CD8-positive, alpha-beta memory T cell (primary cell): ENCODE measurements around the gene MAPKAPK3. TPM values are rescaled to one million over a fixed set of nuclear protein-coding genes. Genes with fewer than 3 reads are reported as not detected.

ENCODE experiments used
- CTCF ChIA-PET: fragments of 350-600 bp; sonication (Branson Sonifier 250); formaldehyde crosslinking; loops from one replicate; lab custom pipeline; 2021; ENCODE audit warnings: antibody characterized with exemption; lab: Charles Lee
- POLR2A ChIA-PET: fragments of 350-600 bp; sonication (Branson Sonifier 250); formaldehyde crosslinking; loops from one replicate; lab custom pipeline; 2021; ENCODE audit warnings: antibody characterized with exemption; lab: Charles Lee
- DNase-seq, 5 donors: peaks; one replicate each; pipeline versions ENCODE4 v3.0.0 to v3.0.0-alpha.2; 2020 to 2022; ENCODE audit warnings: mixed read lengths in 1 of 5
- H3K27ac ChIP-seq: one replicate; pipeline ENCODE4 v1.7.0; 2013; ENCODE audit warnings: low read depth, mild to moderate bottlenecking, low read length, moderate library complexity
- H3K27me3 ChIP-seq: 2 replicates; pipeline ENCODE4 v1.7.0; 2013; ENCODE audit warnings: low read length, mild to moderate bottlenecking; ENCODE audit not compliant: insufficient read depth, poor library complexity, severe bottlenecking
- H3K36me3 ChIP-seq: 2 replicates; pipeline ENCODE4 v1.7.0; 2013; ENCODE audit warnings: mild to moderate bottlenecking, low read length, moderate library complexity; ENCODE audit not compliant: insufficient read depth
- H3K4me1 ChIP-seq: 2 replicates; pipeline ENCODE4 v1.7.0; 2013; ENCODE audit warnings: mild to moderate bottlenecking, low read length, moderate library complexity; ENCODE audit not compliant: insufficient read depth
- H3K4me3 ChIP-seq: 2 replicates; pipeline ENCODE4 v1.7.0; 2013; ENCODE audit warnings: mild to moderate bottlenecking, low read length
- H3K9me3 ChIP-seq: 2 replicates; pipeline ENCODE4 v1.7.0; 2013; ENCODE audit warnings: mild to moderate bottlenecking, low read length
- H3K27ac Mint-ChIP-seq, 8 donors: one replicate each; pipeline ENCODE4 v1.8.0; 2020 to 2021; ENCODE audit warnings: mixed read lengths in 8 of 8, mild to moderate bottlenecking in 6 of 8, inconsistent platforms in 3 of 8, moderate library complexity in 3 of 8
- H3K27me3 Mint-ChIP-seq, 2 donors: one replicate each; pipeline ENCODE4 v1.8.0; 2020 to 2021; ENCODE audit warnings: mixed read lengths in 2 of 2, mild to moderate bottlenecking in 1 of 2, moderate library complexity in 1 of 2
- H3K36me3 Mint-ChIP-seq, 3 donors: one replicate each; pipeline ENCODE4 v1.8.0; 2020 to 2021; ENCODE audit warnings: mixed read lengths in 3 of 3, inconsistent platforms in 1 of 3, mild to moderate bottlenecking in 1 of 3
- H3K4me1 Mint-ChIP-seq, 3 donors: one replicate each; pipeline ENCODE4 v1.8.0; 2020 to 2021; ENCODE audit warnings: mixed read lengths in 3 of 3, inconsistent platforms in 1 of 3, mild to moderate bottlenecking in 1 of 3
- H3K4me3 Mint-ChIP-seq, 7 donors: one replicate each; pipeline ENCODE4 v1.8.0; 2020 to 2021; ENCODE audit warnings: mixed read lengths in 7 of 7, mild to moderate bottlenecking in 6 of 7, moderate library complexity in 4 of 7, inconsistent platforms in 2 of 7
- H3K9me3 Mint-ChIP-seq, 5 donors: one replicate each; pipeline ENCODE4 v1.8.0; 2020 to 2022; ENCODE audit warnings: mixed read lengths in 5 of 5, mild to moderate bottlenecking in 3 of 5, moderate library complexity in 2 of 5, inconsistent platforms in 1 of 5
- polyA plus RNA-seq: library from polyadenylated mRNA; unstranded; fragments of 300-500 nt; fragmentation: Illumina TruSeq; gene quantifications from one replicate; pipeline ENCODE4 v1.2.3, GENCODE V29; 2021
- total RNA-seq, 2 experiments: library from RNA; stranded (reverse); gene quantifications; one replicate each; pipeline ENCODE4 v1.2.3, GENCODE V29; 2021

The MAPKAPK3 gene
- total and polyA plus RNA-seq, 3 experiments from 2014 or later: 57.0 to 156 (median 153) TPM

DNA sequence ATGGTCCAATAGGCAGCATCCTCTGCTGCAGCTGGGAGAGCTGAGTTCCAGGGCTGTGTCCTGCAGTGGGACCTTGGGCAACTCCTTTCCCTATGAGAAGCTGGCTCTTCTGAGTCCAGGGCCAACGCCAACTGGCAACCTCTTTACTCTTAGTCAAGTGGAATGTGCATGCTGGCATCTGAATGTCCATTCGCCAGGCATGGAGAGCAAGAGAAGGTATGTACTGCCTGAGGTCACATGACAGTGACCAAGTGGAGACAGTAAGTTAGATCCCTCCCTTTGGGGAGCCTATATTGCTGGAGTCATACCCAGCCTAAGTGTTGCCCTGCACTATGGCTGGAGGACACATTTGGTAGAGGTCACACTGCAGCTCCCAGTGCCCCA is 35.5 kb upstream of the MAPKAPK3 start:
- no peaks in the 10 kb centered on the region for H3K27me3 ChIP-seq
- CTCF ChIA-PET: interaction anchor here (0.9 to 18.9 kb wide), 5 partner anchors 9 to 29 kb away, joined by 3 to 724 read pairs (median 5); partner anchors contain the start of genes CISH, HEMK1 and MAPKAPK3
- H3K4me3 ChIP-seq: no peak overlapping the region
- peaks cover 26 to 60% (median 30%) of the 10 kb centered on the region in 3 donors for H3K4me1 Mint-ChIP-seq
- H3K36me3 ChIP-seq: peaks cover 7% of the 10 kb centered on the region
- no peaks in the 10 kb centered on the region for H3K27me3 Mint-ChIP-seq
- POLR2A ChIA-PET: interaction anchor here (1.8 kb wide), 1 partner anchor 28 kb away, joined by 6 read pairs; no protein-coding TSS in a partner anchor
- no peak overlapping the region for H3K4me3 Mint-ChIP-seq
- peak overlapping the region in 4 of 8 donors; percentile 61 to 77 (median 72) for H3K27ac Mint-ChIP-seq
- no peaks in the 10 kb centered on the region for H3K9me3 ChIP-seq
- no peak for DNase-seq
- no peak overlapping the region for H3K27ac ChIP-seq
- H3K4me1 ChIP-seq: peaks cover 47% of the 10 kb centered on the region
- H3K9me3 Mint-ChIP-seq: no peaks in the 10 kb centered on the region
- peaks cover 0 to 58% (median 3%) of the 10 kb centered on the region in 3 donors for H3K36me3 Mint-ChIP-seq

DNA sequence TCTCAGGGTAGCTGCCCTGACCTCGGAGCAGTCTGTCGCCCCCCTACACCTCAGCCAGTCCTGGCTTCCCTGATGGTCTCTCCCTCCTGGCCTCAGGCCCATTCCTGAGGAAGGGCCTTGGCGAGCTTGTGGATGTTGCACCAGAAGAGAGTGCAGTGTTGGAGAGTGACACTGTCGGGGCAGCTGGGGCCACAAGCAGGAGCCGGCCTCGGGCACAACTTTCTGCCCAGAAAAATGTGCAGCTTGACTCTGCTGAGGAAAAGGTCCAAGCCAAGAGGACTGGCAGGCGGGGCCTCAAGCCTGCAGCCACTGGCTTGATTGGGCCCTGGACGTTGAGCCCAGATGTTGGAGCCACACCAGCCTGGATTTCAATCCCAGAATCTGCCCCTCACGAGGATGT is 34.9 kb upstream of the MAPKAPK3 start:
- Histone ChIP-seq H3K4me1 (peaks cover 47% of the 10 kb centered on the region), H3K27ac (no peak overlapping the region), H3K9me3 (no peaks in the 10 kb centered on the region), H3K4me3 (no peak overlapping the region), H3K27me3 (no peaks in the 10 kb centered on the region), H3K36me3 (peaks cover 7% of the 10 kb centered on the region)
- ChIA-PET POLR2A (interaction anchor here (1.8 kb wide), 1 partner anchor 28 kb away, joined by 6 read pairs; no protein-coding TSS in a partner anchor), CTCF (interaction anchor here (1.2 to 18.9 kb wide), 3 partner anchors 8 to 28 kb away, joined by 4 to 724 read pairs (median 21); partner anchors contain the start of genes CISH and MAPKAPK3)
- no peaks in the 10 kb centered on the region for H3K27me3 Mint-ChIP-seq
- H3K36me3 Mint-ChIP-seq: peaks cover 0 to 57% (median 3%) of the 10 kb centered on the region in 3 donors
- no peaks in the 10 kb centered on the region for H3K9me3 Mint-ChIP-seq
- no peak for DNase-seq
- H3K27ac Mint-ChIP-seq: peak overlapping the region in 2 of 8 donors; percentile 29 to 66
- H3K4me3 Mint-ChIP-seq: no peak overlapping the region
- peaks cover 24 to 59% (median 32%) of the 10 kb centered on the region in 3 donors for H3K4me1 Mint-ChIP-seq

DNA sequence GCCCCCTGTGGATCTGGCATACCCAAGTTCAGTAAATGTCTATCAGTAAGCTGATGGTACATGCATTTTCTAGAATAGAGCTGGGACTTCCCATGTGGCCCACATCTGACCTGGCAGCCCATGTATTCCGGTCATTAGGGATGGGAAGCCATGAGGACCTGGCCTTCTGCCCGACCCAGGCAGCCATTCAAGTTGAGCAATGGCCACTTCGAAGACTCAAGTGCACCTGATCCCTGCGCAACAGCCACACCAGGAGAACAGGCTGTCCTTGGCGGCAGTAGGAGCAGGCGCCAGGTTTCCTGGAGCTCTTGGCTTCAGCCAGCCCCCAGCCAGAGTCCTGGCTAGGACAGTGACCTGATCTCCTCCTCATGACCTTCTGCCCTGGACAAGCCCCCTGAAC is 33.1 kb upstream of the MAPKAPK3 start:
- H3K27ac Mint-ChIP-seq: peak overlapping the region in 4 of 8 donors; percentile 9 to 76 (median 64)
- peaks cover 0 to 45% (median 3%) of the 10 kb centered on the region in 3 donors for H3K36me3 Mint-ChIP-seq
- H3K9me3 Mint-ChIP-seq: no peaks in the 10 kb centered on the region
- H3K4me1 Mint-ChIP-seq: peaks cover 37 to 65% (median 50%) of the 10 kb centered on the region in 3 donors
- DNase-seq: no peak
- Histone ChIP-seq H3K27ac (no peak overlapping the region), H3K9me3 (no peaks in the 10 kb centered on the region), H3K27me3 (no peaks in the 10 kb centered on the region), H3K36me3 (no peaks in the 10 kb centered on the region), H3K4me1 (peaks cover 49% of the 10 kb centered on the region), H3K4me3 (no peak overlapping the region)
- H3K27me3 Mint-ChIP-seq: no peaks in the 10 kb centered on the region
- no peak overlapping the region for H3K4me3 Mint-ChIP-seq
- ChIA-PET CTCF (interaction anchor here (4.3 to 18.9 kb wide), 2 partner anchors 12 to 27 kb away, joined by 21 to 724 read pairs; partner anchors contain the start of genes CISH and MAPKAPK3), POLR2A (interaction anchor here (0.7 kb wide), 1 partner anchor 14 kb away, joined by 3 read pairs; the partner anchor contains the start of gene HEMK1)

DNA sequence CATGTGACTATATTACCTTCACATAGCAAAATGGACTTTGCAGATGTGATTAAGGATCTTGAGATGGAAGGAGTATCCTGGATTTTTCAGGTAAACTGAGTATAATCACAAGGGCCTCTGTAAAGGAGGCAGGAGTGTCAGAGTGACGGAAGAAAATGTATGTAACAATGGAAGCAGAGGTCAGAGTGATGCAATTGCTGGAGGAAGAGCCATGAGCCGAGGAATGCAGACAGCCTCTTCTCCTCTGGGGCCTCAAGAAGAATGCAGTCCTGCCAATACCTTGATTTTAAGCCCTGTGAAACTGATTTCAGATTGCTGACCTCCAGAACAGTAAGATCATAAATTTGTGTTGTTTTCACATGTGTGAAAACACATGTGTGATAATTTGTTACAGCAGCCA is 32.6 kb upstream of the MAPKAPK3 start:
- Histone ChIP-seq H3K27ac (no peak overlapping the region), H3K4me1 (peaks cover 54% of the 10 kb centered on the region), H3K4me3 (no peak overlapping the region), H3K9me3 (no peaks in the 10 kb centered on the region), H3K27me3 (no peaks in the 10 kb centered on the region), H3K36me3 (no peaks in the 10 kb centered on the region)
- ChIA-PET CTCF (interaction anchor here (18.9 kb wide), 1 partner anchor 26 kb away, joined by 724 read pairs; the partner anchor contains the start of genes CISH and MAPKAPK3), POLR2A (no interaction called here)
- H3K36me3 Mint-ChIP-seq: peaks cover 0 to 41% (median 3%) of the 10 kb centered on the region in 3 donors
- H3K9me3 Mint-ChIP-seq: no peaks in the 10 kb centered on the region
- no peaks in the 10 kb centered on the region for H3K27me3 Mint-ChIP-seq
- peak overlapping the region in 3 of 8 donors; percentile 1 to 76 (median 57) for H3K27ac Mint-ChIP-seq
- H3K4me3 Mint-ChIP-seq: no peak overlapping the region
- peaks cover 40 to 65% (median 53%) of the 10 kb centered on the region in 3 donors for H3K4me1 Mint-ChIP-seq
- DNase-seq: no peak

DNA sequence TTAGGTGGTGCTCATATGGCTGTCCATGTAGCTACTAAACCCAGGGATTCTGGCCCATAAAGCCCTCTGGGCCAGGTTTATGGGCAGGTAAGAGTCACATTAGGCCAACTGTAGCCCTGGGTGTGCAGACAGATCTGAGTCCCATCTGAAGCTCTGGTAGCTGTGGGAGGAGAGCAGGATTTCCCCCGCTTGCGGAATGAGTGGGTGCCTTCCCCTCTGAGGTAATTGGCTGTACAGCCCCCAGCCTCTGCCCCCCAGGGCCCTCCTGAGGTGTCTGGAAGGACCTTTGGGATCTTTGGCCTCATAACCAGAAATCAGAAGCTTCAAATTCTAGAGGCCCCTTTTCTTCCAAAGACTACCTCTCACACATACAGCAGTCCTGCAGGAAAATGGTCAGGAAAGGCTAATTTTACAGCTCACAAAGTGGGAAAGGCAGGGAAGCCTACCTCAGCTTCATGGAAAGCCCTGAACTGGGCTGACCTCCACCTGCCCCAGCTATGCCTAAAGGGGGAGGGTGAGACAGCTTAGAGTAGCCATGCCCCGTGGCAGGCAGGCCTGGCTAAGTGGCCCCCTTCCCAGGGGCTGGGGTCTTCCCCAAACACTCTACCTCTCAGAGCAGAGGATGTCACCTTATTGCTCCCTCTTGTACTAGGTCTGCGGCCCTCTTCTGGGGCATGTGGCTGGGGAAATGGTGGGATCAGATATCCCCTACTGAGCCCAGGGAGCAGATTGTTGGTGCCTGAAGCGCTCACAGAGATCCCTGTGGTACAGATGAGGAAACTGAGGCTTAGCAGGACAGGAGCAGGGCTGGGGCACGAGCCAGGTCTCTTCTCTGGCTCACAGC is 30.8 kb upstream of the MAPKAPK3 start:
- no peaks in the 10 kb centered on the region for H3K27me3 Mint-ChIP-seq
- Histone ChIP-seq H3K36me3 (no peaks in the 10 kb centered on the region), H3K4me1 (peaks cover 62% of the 10 kb centered on the region), H3K4me3 (no peak overlapping the region), H3K27me3 (no peaks in the 10 kb centered on the region), H3K9me3 (no peaks in the 10 kb centered on the region), H3K27ac (peak overlapping the region; percentile 16)
- H3K4me1 Mint-ChIP-seq: peaks cover 49 to 67% (median 59%) of the 10 kb centered on the region in 3 donors
- H3K36me3 Mint-ChIP-seq: peaks cover 0 to 30% (median 3%) of the 10 kb centered on the region in 3 donors
- no peak for DNase-seq
- peak overlapping the region in 3 of 8 donors; percentile 17 to 88 (median 42) for H3K27ac Mint-ChIP-seq
- H3K9me3 Mint-ChIP-seq: no peaks in the 10 kb centered on the region
- ChIA-PET CTCF (interaction anchor here (10.7 to 11.1 kb wide), 2 partner anchors 15 to 26 kb away, joined by 176 to 293 read pairs; partner anchors contain the start of genes C3orf18, CISH, HEMK1 and MAPKAPK3), POLR2A (interaction anchor here (1.0 to 1.7 kb wide), 3 partner anchors 14 to 18 kb away, joined by 3 to 20 read pairs (median 3); partner anchors contain the start of gene C3orf18)
- H3K4me3 Mint-ChIP-seq: no peak overlapping the region

DNA sequence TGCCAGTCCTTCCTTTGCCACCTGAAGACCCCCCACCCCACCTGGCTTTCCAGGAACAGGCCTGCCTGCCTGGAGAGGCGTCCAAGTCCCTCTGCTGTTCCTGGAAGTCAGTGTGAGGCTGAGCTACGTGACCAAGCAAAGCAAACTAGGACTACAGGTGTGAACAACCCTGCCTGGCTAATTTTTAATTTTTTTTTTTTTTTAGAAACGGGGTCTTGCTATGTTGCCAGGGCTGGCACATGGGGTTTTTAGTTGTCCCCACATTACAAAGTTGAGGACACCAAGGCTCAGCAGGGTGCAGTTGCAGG is 30.2 kb upstream of the MAPKAPK3 start:
- CTCF ChIA-PET: interaction anchor here (10.7 to 11.1 kb wide), 2 partner anchors 15 to 25 kb away, joined by 176 to 293 read pairs; partner anchors contain the start of genes C3orf18, CISH, HEMK1 and MAPKAPK3
- POLR2A ChIA-PET: interaction anchor here (1.0 to 1.7 kb wide), 3 partner anchors 16 to 25 kb away, joined by 3 to 20 read pairs (median 5); partner anchors contain the start of genes C3orf18 and CISH
- peak overlapping the region in 3 of 8 donors; percentile 83 to 91 (median 88) for H3K27ac Mint-ChIP-seq
- no peaks in the 10 kb centered on the region for H3K27me3 Mint-ChIP-seq
- Histone ChIP-seq H3K4me1 (peaks cover 62% of the 10 kb centered on the region), H3K4me3 (no peak overlapping the region), H3K36me3 (no peaks in the 10 kb centered on the region), H3K27ac (peak overlapping the region; percentile 16), H3K9me3 (no peaks in the 10 kb centered on the region), H3K27me3 (no peaks in the 10 kb centered on the region)
- peaks cover 47 to 67% (median 58%) of the 10 kb centered on the region in 3 donors for H3K4me1 Mint-ChIP-seq
- DNase-seq: no peak
- no peak overlapping the region for H3K4me3 Mint-ChIP-seq
- H3K9me3 Mint-ChIP-seq: no peaks in the 10 kb centered on the region
- peaks cover 0 to 24% (median 3%) of the 10 kb centered on the region in 3 donors for H3K36me3 Mint-ChIP-seq

DNA sequence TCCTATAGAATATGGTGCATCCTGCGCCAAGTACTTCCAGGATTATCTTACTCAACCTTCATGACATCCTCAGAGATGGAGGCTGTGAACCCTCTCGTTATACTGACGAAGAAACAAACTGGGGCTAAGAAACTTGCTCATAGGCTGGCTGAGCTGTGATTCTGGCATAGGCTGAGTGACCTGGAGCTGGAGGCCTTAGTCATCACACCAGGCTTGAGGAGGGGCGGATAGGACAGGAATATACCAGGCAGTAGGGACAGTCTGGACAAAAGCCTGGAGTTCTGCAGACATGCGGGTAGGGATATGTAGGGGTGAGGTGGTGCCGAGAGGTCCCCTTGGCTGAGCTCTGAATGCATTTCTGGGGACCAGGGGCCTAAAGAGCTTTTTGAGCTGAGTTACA is 29.6 kb upstream of the MAPKAPK3 start:
- DNase-seq: no peak
- no peak overlapping the region for H3K27ac ChIP-seq

More for the DNA sequence above, 29.6 kb upstream of the MAPKAPK3 start:
- Mint-ChIP-seq H3K4me1 (peaks cover 48 to 69% (median 59%) of the 10 kb centered on the region in 3 donors), H3K9me3 (no peaks in the 10 kb centered on the region), H3K4me3 (peak overlapping the region in 5 of 7 donors; percentile 3 to 82 (median 61)), H3K36me3 (peaks cover 0 to 19% (median 2%) of the 10 kb centered on the region in 3 donors), H3K27me3 (no peaks in the 10 kb centered on the region), H3K27ac (peak overlapping the region in 7 of 8 donors; percentile 73 to 98 (median 91))
- no peak overlapping the region for H3K4me3 ChIP-seq
- H3K36me3 ChIP-seq: no peaks in the 10 kb centered on the region
- ChIA-PET POLR2A (interaction anchor here (1.3 to 1.7 kb wide), 2 partner anchors 19 to 24 kb away, joined by 5 to 20 read pairs; partner anchors contain the start of genes C3orf18 and CISH), CTCF (interaction anchor here (6.9 to 11.1 kb wide), 3 partner anchors 13 to 25 kb away, joined by 60 to 293 read pairs (median 176); partner anchors contain the start of genes C3orf18, CISH, HEMK1 and MAPKAPK3)
- no peaks in the 10 kb centered on the region for H3K9me3 ChIP-seq
- H3K4me1 ChIP-seq: peaks cover 62% of the 10 kb centered on the region
- H3K27me3 ChIP-seq: no peaks in the 10 kb centered on the region
